HepG2 (cell line): Measurements from ENCODE around the gene TBCE. TPM values are rescaled to one million over a fixed set of nuclear protein-coding genes. Genes with fewer than 3 reads are reported as not detected.

Experiments used
- ATAC-seq: fragments of 200-7000 bp; cut with Tn5 transposase; 3 replicates; pipeline ENCODE4 v1.9.1; 2020; ENCODE audit warnings: mild to moderate bottlenecking, moderate library complexity
- BruUV-seq: library from RNA; stranded (reverse); fragments of 400-500 nt; replicated peaks from 2 replicates; lab custom pipeline; 2021; lab: Mats Ljungman, UMichigan
- CTCF ChIA-PET: fragments of 300-600 bp; formaldehyde crosslinking; extraction: SDS; loops from one replicate; lab custom pipeline; 2021; ENCODE audit warnings: low total read pairs, inconsistent platforms, low intra/inter-chr PET ratio; lab: Yijun Ruan, JAX
- POLR2A ChIA-PET: fragments of 350-600 bp; sonication (Branson Sonifier 250); formaldehyde crosslinking; loops from one replicate; lab custom pipeline; 2020; ENCODE audit warnings: antibody characterized with exemption, inconsistent platforms; lab: Yijun Ruan, JAX
- DNase-seq: peaks from one replicate; pipeline ENCODE4 v3.0.0-alpha.2; 2015; ENCODE audit warnings: low spot score
- FAIRE-seq: peaks from 3 replicates; lab custom pipeline; 2011; peaks lifted over from hg19 to GRCh38; lab: Jason Lieb, UNC
- H2AFZ ChIP-seq: one replicate; pipeline ENCODE4 v1.6.1; 2011; ENCODE audit warnings: low read length, inconsistent platforms
- H3K27ac ChIP-seq: fragments of 300-600 bp; 3 replicates; pipeline ENCODE4 v1.8.0; 2011; ENCODE audit warnings: mixed run types, mild to moderate bottlenecking, mixed read lengths, low read length, inconsistent platforms; ENCODE audit not compliant: insufficient read depth; ENCODE audit errors: extremely low read length
- H3K27me3 ChIP-seq, 2 experiments: fragments of 200-600 bp in 1 of 2; 2 replicates in 1 of 2; 3 replicates in 1 of 2; pipeline versions ENCODE4 v1.6.0 to v1.8.0; 2011; ENCODE audit warnings: low read length in 2 of 2, mild to moderate bottlenecking in 2 of 2, moderate library complexity in 2 of 2, inconsistent platforms in 1 of 2; ENCODE audit not compliant: insufficient read depth in 2 of 2, control insufficient read depth in 1 of 2
- H3K36me3 ChIP-seq, 2 experiments: fragments of 200-600 bp in 1 of 2; replicated peaks in 1 of 2; 2 replicates in 1 of 2; 3 replicates in 1 of 2; pipeline versions ENCODE4 v1.5.1 to v1.8.0; 2011; ENCODE audit warnings: low read length in 2 of 2, inconsistent platforms in 1 of 2; ENCODE audit not compliant: insufficient read depth in 2 of 2, control insufficient read depth in 1 of 2
- H3K4me1 ChIP-seq: 2 replicates; pipeline ENCODE4 v1.5.1; 2012; ENCODE audit warnings: low read length, inconsistent platforms; ENCODE audit not compliant: insufficient read depth
- H3K4me2 ChIP-seq: 2 replicates; pipeline ENCODE4 v1.6.0; 2011; ENCODE audit warnings: low read depth, low read length, inconsistent platforms
- H3K4me3 ChIP-seq, 3 experiments: fragments of 200-600 bp in 1 of 3; sonication (generic), shearing (Covaris generic) in 1 of 3; replicated peaks in 1 of 3; 2 replicates each; pipeline ENCODE4 v1.5.1; 2011 to 2016; ENCODE audit warnings: low read length in 3 of 3, inconsistent platforms in 2 of 3, low read depth in 2 of 3, mild to moderate bottlenecking in 2 of 3, control low read depth in 1 of 3, mixed read lengths in 1 of 3; ENCODE audit not compliant: insufficient read depth in 1 of 3
- H3K79me2 ChIP-seq: one replicate; pipeline ENCODE4 v1.6.1; 2011; ENCODE audit warnings: low read length, inconsistent platforms; ENCODE audit not compliant: insufficient read depth
- H3K9ac ChIP-seq: 2 replicates; pipeline ENCODE4 v1.6.0; 2011; ENCODE audit warnings: mild to moderate bottlenecking, low read depth, low read length, inconsistent platforms; ENCODE audit not compliant: insufficient read depth
- H3K9me3 ChIP-seq: 2 replicates; pipeline ENCODE4 v1.5.1; 2012; ENCODE audit warnings: mild to moderate bottlenecking, low read length
- H4K20me1 ChIP-seq: 2 replicates; pipeline ENCODE4 v1.6.0; 2011; ENCODE audit warnings: inconsistent platforms, mild to moderate bottlenecking, low read length, moderate library complexity; ENCODE audit not compliant: insufficient read depth
- ARID5B ChIP-seq: IDR thresholded peaks from 2 replicates; pipeline ENCODE4 v1.4.0; 2020; ENCODE audit warnings: mild to moderate bottlenecking, missing genetic modification reagents
- NCOA1 ChIP-seq: sonication (generic); formaldehyde crosslinking; IDR thresholded peaks from 2 replicates; pipeline ENCODE4 v1.9.0; 2021; ENCODE audit warnings: missing genetic modification reagents
- POLR2AphosphoS5 ChIP-seq: IDR thresholded peaks from 2 replicates; pipeline ENCODE4 v1.6.1; 2012; ENCODE audit warnings: low read depth, low read length
- SIN3B ChIP-seq: fragments of 150-350 bp; IDR thresholded peaks from 2 replicates; pipeline ENCODE4 v1.6.1; 2014; ENCODE audit warnings: low read length
- TBL1XR1 ChIP-seq: fragments of 150-350 bp; IDR thresholded peaks from 2 replicates; pipeline ENCODE4 v1.6.1; 2014; ENCODE audit warnings: borderline replicate concordance, low read length; ENCODE audit not compliant: partially characterized antibody
- YEATS4 ChIP-seq: sonication (generic); formaldehyde crosslinking; IDR thresholded peaks from 2 replicates; pipeline ENCODE4 v1.4.0; 2020; ENCODE audit warnings: missing genetic modification reagents, borderline replicate concordance
- ZNF234 ChIP-seq: sonication (generic); formaldehyde crosslinking; conservative IDR thresholded peaks from 2 replicates; pipeline ENCODE4 v1.5.1; 2020; ENCODE audit warnings: mild to moderate bottlenecking, missing genetic modification reagents
- ZNF251 ChIP-seq: sonication (generic); formaldehyde crosslinking; IDR thresholded peaks from 2 replicates; pipeline ENCODE4 v1.9.0; 2021; ENCODE audit warnings: mild to moderate bottlenecking, missing genetic modification reagents
- ZNF331 ChIP-seq: sonication (generic); formaldehyde crosslinking; IDR thresholded peaks from 2 replicates; pipeline ENCODE4 v1.4.0; 2020; ENCODE audit warnings: missing genetic modification reagents
- ZNF333 ChIP-seq: sonication (generic); formaldehyde crosslinking; IDR thresholded peaks from 2 replicates; pipeline ENCODE4 v1.4.0; 2020; ENCODE audit warnings: mild to moderate bottlenecking, missing genetic modification reagents, borderline replicate concordance
- ZNF530 ChIP-seq: sonication (generic); formaldehyde crosslinking; IDR thresholded peaks from 2 replicates; pipeline ENCODE4 v1.5.0; 2020; ENCODE audit warnings: low read depth, mild to moderate bottlenecking, missing genetic modification reagents
- ZNF572 ChIP-seq: sonication (generic); formaldehyde crosslinking; IDR thresholded peaks from 2 replicates; pipeline ENCODE4 v1.5.1; 2020; ENCODE audit warnings: mild to moderate bottlenecking, missing genetic modification reagents
- ZNF598 ChIP-seq: sonication (generic); formaldehyde crosslinking; IDR thresholded peaks from 2 replicates; pipeline ENCODE4 v1.5.1; 2020; ENCODE audit warnings: mild to moderate bottlenecking, missing genetic modification reagents, borderline replicate concordance
- ZNF619 ChIP-seq: sonication (generic); formaldehyde crosslinking; IDR thresholded peaks from 2 replicates; pipeline ENCODE4 v1.4.0; 2020; ENCODE audit warnings: mild to moderate bottlenecking, missing genetic modification reagents
- WGBS: methylation state at CpG from one replicate; pipeline ENCODE4 v1.1.6; 2017; ENCODE audit warnings: low lambda C conversion rate; 5-methylcytosine and 5-hydroxymethylcytosine counted together
- in situ Hi-C: cut with HindIII; loops from 2 replicates; pipeline ENCODE4 v1.10.0; 2017; ENCODE audit warnings: low pct_unique_long_range_greater_than_20kb; ENCODE audit not compliant: extremely low pct_ligation_motif_present
- intact Hi-C: fragments of 100-400 bp; cut with micrococcal nuclease; formaldehyde crosslinking; loops from one replicate; pipeline ENCODE4 v1.10.0; 2022; ENCODE audit not compliant: unreplicated experiment
- polyA plus RNA-seq, 8 experiments: library from polyadenylated mRNA; depleted of rRNA in 3 of 8; stranded (reverse) in 7 of 8; unstranded in 1 of 8; fragments of >200 nt; fragmentation: Illumina TruSeq in 4 of 8; extraction: Trizol in 4 of 8; gene quantifications; 2 replicates each; pipeline versions ENCODE4 v1.2.1 to v1.2.3, GENCODE V29; 2011 to 2016; ENCODE audit warnings: low read depth in 4 of 8, missing spikeins in 1 of 8, mixed read lengths in 1 of 8; ENCODE audit not compliant: insufficient read depth in 1 of 8
- total RNA-seq, 5 experiments: library from RNA; depleted of rRNA; stranded (reverse); fragments of >200 nt; fragmentation: Illumina TruSeq; extraction: Trizol; gene quantifications; 2 replicates each; pipeline ENCODE4 v1.2.3, GENCODE V29; 2016; ENCODE audit warnings: low read depth in 1 of 5
- TF ChIP-seq, protein P1 (sequence below): sonication (generic); formaldehyde crosslinking; IDR thresholded peaks from 2 replicates; pipeline ENCODE4 v1.4.0; 2020; ENCODE audit warnings: missing genetic modification reagents, mild to moderate bottlenecking, borderline replicate concordance

Gene TBCE
- total and polyA plus RNA-seq, 2 of the 13 experiments (the other 11 are each of a cell fraction or from before 2014, with no cell fraction given) = 25.6 to 31.1 TPM

DNA sequence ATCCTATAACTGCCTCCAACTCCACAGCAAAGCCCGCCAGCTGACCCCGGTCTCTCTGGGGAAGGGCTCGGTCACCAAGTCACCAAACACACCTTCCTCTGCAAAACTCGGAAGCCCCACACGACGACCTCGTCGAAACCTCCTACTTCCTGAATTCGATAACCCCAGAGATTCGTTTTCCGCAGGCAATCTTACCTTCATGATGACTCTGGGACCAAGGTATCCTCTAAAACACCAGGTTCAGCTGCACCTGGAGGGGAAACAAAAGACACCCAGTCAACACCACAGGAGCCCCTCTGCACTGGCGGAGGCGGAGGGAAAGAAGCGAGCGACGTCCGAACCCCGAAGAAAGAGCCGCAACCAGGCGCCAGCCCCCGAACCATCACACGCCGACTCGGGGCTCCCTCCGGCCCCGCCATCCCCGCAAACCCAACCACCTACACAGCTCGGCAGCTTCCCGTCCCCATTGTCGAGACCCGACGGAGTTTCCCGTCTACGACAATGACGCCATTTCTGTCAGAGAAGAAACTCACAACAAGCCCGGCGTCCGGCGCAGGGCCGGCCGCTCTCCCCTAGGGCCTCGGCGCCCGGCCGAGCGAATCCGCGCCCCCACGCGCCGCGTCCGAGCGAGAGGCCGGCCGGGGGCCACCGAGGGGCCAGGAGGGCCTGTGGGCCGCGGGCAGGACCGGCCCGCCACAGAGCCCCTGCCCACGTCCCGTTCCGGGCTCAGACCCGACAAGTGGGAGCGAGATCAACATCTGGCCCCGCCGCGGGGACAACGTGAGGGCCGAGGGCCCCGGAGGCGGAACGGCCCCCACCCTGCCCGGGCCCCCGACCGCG, 40.3 kb upstream of the TBCE start (continued):
- TF ChIP-seq ZNF619 (CRISPR knock-in tag) = no peak
- no peak for TF ChIP-seq ZNF251 (CRISPR knock-in tag)
- TF ChIP-seq ZNF572 (CRISPR knock-in tag) = peak; percentile 94; the same call in 1 of the 2 replicates
- no peak for TF ChIP-seq ZNF333 (CRISPR knock-in tag)
- TF ChIP-seq ZNF598 (CRISPR knock-in tag) = no peak
- TF ChIP-seq SIN3B = no peak
- 0 out of 2 replicates have a peak, but pooled peaks have one; percentile 22 for TF ChIP-seq ZNF234 (CRISPR knock-in tag)

GRCh38 chr1:235327559-235328270, 39.5 kb upstream of the TBCE start, which contains the start of gene ARID4B:
TSS of gene ARID4B (minus strand) at chr1:235328179. CDS start at chr1:235326919, 1,260 bp downstream.
- peak; percentile 34 for ATAC-seq
- Histone ChIP-seq H3K27me3 (no peaks in the 10 kb centered on the region; a peak in 1 of 5 replicates), H4K20me1 (peaks cover 35% of the 10 kb centered on the region), H3K9ac (peak within 1 kb of the TSS; percentile 93), H3K36me3 (no peaks in the 10 kb centered on the region; a peak in 1 of 5 replicates), H3K27ac (peak within 1 kb of the TSS; percentile 89), H2AFZ (no peak within 1 kb of the TSS), H3K4me1 (peaks cover 47% of the 10 kb centered on the region), H3K4me2 (peak within 1 kb of the TSS; percentile 82), H3K79me2 (peaks cover 90% of the 10 kb centered on the region), H3K9me3 (no peaks in the 10 kb centered on the region), H3K4me3 (peak within 1 kb of the TSS; percentile 86 to 95 (median 91))
- FAIRE-seq = no peak
- no TSS peak for BruUV-seq
- in situ Hi-C loops = loop anchor here (10.0 kb wide), 1 partner anchor 73 kb away; no protein-coding TSS in a partner anchor
- ChIA-PET POLR2A (interaction anchor here (0.6 to 3.1 kb wide), 14 partner anchors 23 to 1196 kb away, joined by 3 to 25 read pairs (median 4); partner anchors contain the start of genes B3GALNT2 and TBCE), CTCF (no interaction called here)
- intact Hi-C loops = loop anchor here (1.0 to 2.0 kb wide), 2 partner anchors 75 to 90 kb away; no protein-coding TSS in a partner anchor
- 2% methylated on average over 18 of the region's 58 CpGs for WGBS
- no peak for DNase-seq
- TF ChIP-seq YEATS4 (peak; percentile 67), ARID5B (CRISPR knock-in tag) (peak; percentile 35; the same call in 1 of the 2 replicates), ZNF331 (CRISPR knock-in tag) (peak; percentile 76), ZNF530 (CRISPR knock-in tag) (no peak), NCOA1 (CRISPR knock-in tag) (peak; percentile 70; the same call in 1 of the 2 replicates), TBL1XR1 (peak; percentile 24), POLR2AphosphoS5 (peak; percentile 76)
- TF ChIP-seq, protein P1, sequence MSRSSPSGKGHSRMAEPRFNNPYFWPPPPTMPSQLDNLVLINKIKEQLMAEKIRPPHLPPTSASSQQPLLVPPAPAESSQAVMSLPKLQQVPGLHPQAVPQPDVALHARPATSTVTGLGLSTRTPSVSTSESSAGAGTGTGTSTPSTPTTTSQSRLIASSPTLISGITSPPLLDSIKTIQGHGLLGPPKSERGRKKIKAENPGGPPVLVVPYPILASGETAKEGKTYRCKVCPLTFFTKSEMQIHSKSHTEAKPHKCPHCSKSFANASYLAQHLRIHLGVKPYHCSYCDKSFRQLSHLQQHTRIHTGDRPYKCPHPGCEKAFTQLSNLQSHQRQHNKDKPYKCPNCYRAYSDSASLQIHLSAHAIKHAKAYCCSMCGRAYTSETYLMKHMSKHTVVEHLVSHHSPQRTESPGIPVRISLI (CRISPR knock-in tag) = 0 out of 2 replicates have a peak, but pooled peaks have one; percentile 54
